Measurements from ENCODE around the gene SEC61A1. TPM values are rescaled to one million over a fixed set of nuclear protein-coding genes. Genes with fewer than 3 reads are reported as not detected.

The SEC61A1 gene
- total RNA-seq, 2 experiments from 2014 or later = 107 to 116 TPM

- no peak for ATAC-seq
- intact Hi-C loops (cut with micrococcal nuclease) = no loop called here
- H3K4me3 Mint-ChIP-seq = peak overlapping the region; percentile 100
- CTCF ChIA-PET = interaction anchor here (1.4 kb wide), 1 partner anchor 21 kb away, joined by 3 read pairs; no protein-coding TSS in a partner anchor
- POLR2A ChIA-PET = interaction anchor here (1.6 to 6.2 kb wide), 3 partner anchors 8 to 17 kb away, joined by 7 to 37 read pairs (median 18); no protein-coding TSS in a partner anchor
- no peaks in the 10 kb centered on the region for H3K27me3 Mint-ChIP-seq
- peaks cover 39% of the 10 kb centered on the region for H3K4me1 Mint-ChIP-seq (ENCODE audit: low read depth)
- DNase-seq = no peak
- H3K27ac Mint-ChIP-seq = peak overlapping the region; percentile 49
- no peaks in the 10 kb centered on the region for H3K9me3 Mint-ChIP-seq
- H3K36me3 Mint-ChIP-seq (ENCODE audit: low read depth) = peaks cover 50% of the 10 kb centered on the region
- no peak for TF ChIP-seq CTCF (IDR thresholded peaks at IDR 0.05)
Measured at GRCh38 chr3:128054367-128054766, 2.1 kb downstream of the SEC61A1 start.

- no peak overlapping the region for H3K4me3 Mint-ChIP-seq
- no peaks in the 10 kb centered on the region for H3K9me3 Mint-ChIP-seq
- H3K27me3 Mint-ChIP-seq = no peaks in the 10 kb centered on the region
- ChIA-PET CTCF (interaction anchor here (1.1 to 3.4 kb wide), 4 partner anchors 11 to 77 kb away, joined by 3 to 30 read pairs (median 5); no protein-coding TSS in a partner anchor), POLR2A (interaction anchor here (1.2 to 6.2 kb wide), 4 partner anchors 11 to 68 kb away, joined by 3 to 37 read pairs (median 6); partner anchors contain the start of gene RUVBL1)
- no peak for TF ChIP-seq CTCF (IDR thresholded peaks at IDR 0.05)
- ATAC-seq (no peak), DNase-seq (no peak)
- H3K4me1 Mint-ChIP-seq (ENCODE audit: low read depth) = peaks cover 35% of the 10 kb centered on the region
- intact Hi-C loops (cut with micrococcal nuclease) = no loop called here
- H3K36me3 Mint-ChIP-seq (ENCODE audit: low read depth) = peaks cover 66% of the 10 kb centered on the region
- H3K27ac Mint-ChIP-seq = no peak overlapping the region
Measured at GRCh38 chr3:128056258-128056657, 4.0 kb downstream of the SEC61A1 start.

GRCh38 chr3:128060473-128061381, 8.5 kb downstream of the SEC61A1 start:
- Mint-ChIP-seq H3K4me1 (ENCODE audit: low read depth) (peaks cover 4% of the 10 kb centered on the region), H3K27ac (no peak overlapping the region), H3K4me3 (no peak overlapping the region), H3K27me3 (no peaks in the 10 kb centered on the region), H3K36me3 (ENCODE audit: low read depth) (peaks cover 71% of the 10 kb centered on the region), H3K9me3 (no peaks in the 10 kb centered on the region)
- POLR2A ChIA-PET = interaction anchor here (1.1 to 4.6 kb wide), 3 partner anchors 8 to 10 kb away, joined by 3 to 18 read pairs (median 3); partner anchors contain the start of gene SEC61A1
- DNase-seq (no peak), ATAC-seq (no peak)
- CTCF ChIA-PET = no interaction called here
- no peak for TF ChIP-seq CTCF (IDR thresholded peaks at IDR 0.05)
- intact Hi-C loops (cut with micrococcal nuclease) = no loop called here

- peak overlapping the region; percentile 15 for H3K27ac Mint-ChIP-seq
- intact Hi-C loops (cut with micrococcal nuclease) = no loop called here
- no peak for ATAC-seq
- CTCF ChIA-PET = no interaction called here
- H3K9me3 Mint-ChIP-seq = no peaks in the 10 kb centered on the region
- H3K27me3 Mint-ChIP-seq = no peaks in the 10 kb centered on the region
- no peak for TF ChIP-seq CTCF (IDR thresholded peaks at IDR 0.05)
- no peak for DNase-seq
- no peaks in the 10 kb centered on the region for H3K4me1 Mint-ChIP-seq (ENCODE audit: low read depth)
- H3K36me3 Mint-ChIP-seq (ENCODE audit: low read depth) = peaks cover 68% of the 10 kb centered on the region
- no peak overlapping the region for H3K4me3 Mint-ChIP-seq
- POLR2A ChIA-PET = interaction anchor here (1.5 to 4.6 kb wide), 2 partner anchors 10 to 11 kb away, joined by 4 to 18 read pairs; partner anchors contain the start of gene SEC61A1
Measured at GRCh38 chr3:128062033-128062745, 10.0 kb downstream of the SEC61A1 start.
